Fibroblast of lung (primary cell): ENCODE measurements around the gene DEF6. TPM values are rescaled to one million over a fixed set of nuclear protein-coding genes. Genes with fewer than 3 reads are reported as not detected.

Experiments used
- DNase-seq, 2 donors: peaks; one replicate each; pipeline versions ENCODE4 v3.0.0 to v3.0.0-alpha.2; 2010; ENCODE audit warnings: low read depth in 2 of 2
- H2AFZ ChIP-seq: 2 replicates; pipeline ENCODE4 v1.5.1; 2012; ENCODE audit warnings: low read length, control low read depth, inconsistent platforms
- H3K27ac ChIP-seq: 2 replicates; pipeline ENCODE4 v1.5.1; 2011; ENCODE audit warnings: low read length, control low read depth; ENCODE audit not compliant: insufficient read depth
- H3K27me3 ChIP-seq: 2 replicates; pipeline ENCODE4 v1.5.1; 2011; ENCODE audit warnings: mild to moderate bottlenecking, low read length; ENCODE audit not compliant: control insufficient read depth, insufficient read depth
- H3K36me3 ChIP-seq: 2 replicates; pipeline ENCODE4 v1.5.1; 2011; ENCODE audit warnings: low read length; ENCODE audit not compliant: control insufficient read depth, insufficient read depth
- H3K4me1 ChIP-seq: 2 replicates; pipeline ENCODE4 v1.5.1; 2011; ENCODE audit warnings: low read length; ENCODE audit not compliant: control insufficient read depth, insufficient read depth; ENCODE audit errors: extremely low read depth
- H3K4me2 ChIP-seq: 2 replicates; pipeline ENCODE4 v1.5.1; 2011; ENCODE audit warnings: low read length, control low read depth; ENCODE audit not compliant: insufficient read depth; ENCODE audit errors: extremely low read depth
- H3K4me3 ChIP-seq, 4 experiments: fragments of 200-600 bp in 1 of 4; sonication (generic) in 1 of 4; replicated peaks in 1 of 4; 2 replicates each; pipeline ENCODE4 v1.5.1; 2011 to 2016; ENCODE audit warnings: low read length in 4 of 4, low read depth in 3 of 4, mild to moderate bottlenecking in 3 of 4, control low read depth in 2 of 4, inconsistent platforms in 1 of 4, mixed read lengths in 1 of 4; ENCODE audit not compliant: insufficient read depth in 1 of 4; ENCODE audit errors: control extremely low read depth in 1 of 4
- H3K79me2 ChIP-seq: 2 replicates; pipeline ENCODE4 v1.5.1; 2012; ENCODE audit warnings: mild to moderate bottlenecking, low read length, inconsistent platforms; ENCODE audit not compliant: control insufficient read depth, insufficient read depth
- H3K9ac ChIP-seq: 2 replicates; pipeline ENCODE4 v1.5.1; 2011; ENCODE audit warnings: mild to moderate bottlenecking, low read length, control low read depth; ENCODE audit not compliant: insufficient read depth
- H3K9me3 ChIP-seq: 2 replicates; pipeline ENCODE4 v1.5.1; 2012; ENCODE audit warnings: low read depth, low read length; ENCODE audit not compliant: control insufficient read depth, insufficient read depth
- H4K20me1 ChIP-seq: 2 replicates; pipeline ENCODE4 v1.5.1; 2011; ENCODE audit warnings: low read length; ENCODE audit not compliant: control insufficient read depth, insufficient read depth; ENCODE audit errors: extremely low read depth
- EZH2 ChIP-seq: IDR thresholded peaks from 2 replicates; pipeline ENCODE4 v1.5.1; 2012; ENCODE audit warnings: low read length, control low read depth, mild to moderate bottlenecking; ENCODE audit errors: missing control alignments
- polyA minus RNA-seq: library from RNA; depleted of rRNA, polyadenylated mRNA; stranded (reverse); fragments of >200 nt; gene quantifications from 2 replicates; pipeline ENCODE4 v1.2.3, GENCODE V29; 2011; ENCODE audit warnings: low replicate concordance
- polyA plus RNA-seq, 2 donors: library from polyadenylated mRNA; depleted of rRNA in 1 of 2; stranded (reverse) in 1 of 2; unstranded in 1 of 2; fragments of >200 nt; gene quantifications; 2 replicates each; pipeline ENCODE4 v1.2.1, GENCODE V29; 2011 to 2012; ENCODE audit warnings: missing spikeins in 1 of 2
- total RNA-seq: library from RNA; depleted of rRNA; stranded (reverse); fragments of >200 nt; gene quantifications from 2 replicates; pipeline ENCODE4 v1.2.1, GENCODE V29; 2014
- TF ChIP-seq, protein P1 (sequence below), 2 donors: IDR thresholded peaks in 1 of 2; conservative IDR thresholded peaks in 1 of 2; 1 replicate in 1 of 2; 2 replicates in 1 of 2; pipeline ENCODE4 v1.5.1; 2011 to 2012; ENCODE audit warnings: low read length in 2 of 2, control low read depth in 1 of 2, inconsistent platforms in 1 of 2, low read depth in 1 of 2, mild to moderate bottlenecking in 1 of 2

The DEF6 gene, protein sequence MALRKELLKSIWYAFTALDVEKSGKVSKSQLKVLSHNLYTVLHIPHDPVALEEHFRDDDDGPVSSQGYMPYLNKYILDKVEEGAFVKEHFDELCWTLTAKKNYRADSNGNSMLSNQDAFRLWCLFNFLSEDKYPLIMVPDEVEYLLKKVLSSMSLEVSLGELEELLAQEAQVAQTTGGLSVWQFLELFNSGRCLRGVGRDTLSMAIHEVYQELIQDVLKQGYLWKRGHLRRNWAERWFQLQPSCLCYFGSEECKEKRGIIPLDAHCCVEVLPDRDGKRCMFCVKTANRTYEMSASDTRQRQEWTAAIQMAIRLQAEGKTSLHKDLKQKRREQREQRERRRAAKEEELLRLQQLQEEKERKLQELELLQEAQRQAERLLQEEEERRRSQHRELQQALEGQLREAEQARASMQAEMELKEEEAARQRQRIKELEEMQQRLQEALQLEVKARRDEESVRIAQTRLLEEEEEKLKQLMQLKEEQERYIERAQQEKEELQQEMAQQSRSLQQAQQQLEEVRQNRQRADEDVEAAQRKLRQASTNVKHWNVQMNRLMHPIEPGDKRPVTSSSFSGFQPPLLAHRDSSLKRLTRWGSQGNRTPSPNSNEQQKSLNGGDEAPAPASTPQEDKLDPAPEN
- total RNA-seq, result 0.33 and 0.51 TPM in 2 replicates
- 0.12 and 0.17 TPM in 2 replicates for polyA plus RNA-seq
- polyA plus RNA-seq (2012), result 0.17 and 0.41 TPM in 2 replicates
- polyA minus RNA-seq, result not detected in 2 replicates

DNA sequence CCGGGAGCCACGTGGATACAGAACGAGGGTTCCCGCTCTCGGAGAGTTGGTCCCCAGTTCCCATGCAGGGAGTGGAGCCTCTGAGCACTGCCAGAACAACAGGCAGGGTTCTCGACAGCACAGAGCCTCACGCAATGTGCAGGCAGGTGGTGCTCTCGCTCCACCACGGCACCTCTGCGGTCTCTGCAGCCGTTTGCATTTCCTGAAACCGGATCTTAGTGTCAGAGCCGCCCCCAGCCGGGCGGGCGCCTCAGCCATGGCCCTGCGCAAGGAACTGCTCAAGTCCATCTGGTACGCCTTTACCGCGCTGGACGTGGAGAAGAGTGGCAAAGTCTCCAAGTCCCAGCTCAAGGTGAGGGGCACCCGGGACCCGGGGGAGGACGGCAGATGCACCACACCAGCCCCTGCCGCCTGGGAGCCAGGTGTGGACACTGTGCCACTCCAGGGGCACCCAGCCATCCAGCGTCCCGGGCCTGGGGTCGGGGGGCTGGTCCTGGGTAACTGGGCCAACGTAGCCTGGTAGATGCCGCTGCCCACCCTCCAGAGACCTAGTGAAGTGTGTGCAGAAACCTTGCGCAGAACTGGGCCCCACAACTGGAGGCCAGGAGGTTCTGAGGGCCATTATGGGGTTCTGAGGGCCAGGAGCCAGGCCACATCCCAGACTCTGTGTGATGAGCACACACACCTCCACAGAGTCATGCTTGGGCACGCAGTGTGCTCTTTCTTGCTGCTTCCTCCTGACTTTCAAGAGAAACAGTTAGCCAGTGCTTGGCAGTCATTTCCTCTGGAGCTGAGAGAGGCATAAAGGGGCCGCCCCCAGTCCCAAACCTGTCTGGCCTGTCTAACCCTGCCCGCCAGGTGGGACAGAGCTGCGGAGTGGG is at the start of gene DEF6:
DEF6 (plus strand) TSS at position 218 of the 881 bp plus-strand sequence; CDS start at position 257, 39 bp downstream.
- H4K20me1 ChIP-seq, result no peaks in the 10 kb centered on the region
- no peak within 1 kb of the TSS for H3K27ac ChIP-seq
- H3K79me2 ChIP-seq, result no peaks in the 10 kb centered on the region
- H2AFZ ChIP-seq, result no peak within 1 kb of the TSS
- TF ChIP-seq, protein P1, sequence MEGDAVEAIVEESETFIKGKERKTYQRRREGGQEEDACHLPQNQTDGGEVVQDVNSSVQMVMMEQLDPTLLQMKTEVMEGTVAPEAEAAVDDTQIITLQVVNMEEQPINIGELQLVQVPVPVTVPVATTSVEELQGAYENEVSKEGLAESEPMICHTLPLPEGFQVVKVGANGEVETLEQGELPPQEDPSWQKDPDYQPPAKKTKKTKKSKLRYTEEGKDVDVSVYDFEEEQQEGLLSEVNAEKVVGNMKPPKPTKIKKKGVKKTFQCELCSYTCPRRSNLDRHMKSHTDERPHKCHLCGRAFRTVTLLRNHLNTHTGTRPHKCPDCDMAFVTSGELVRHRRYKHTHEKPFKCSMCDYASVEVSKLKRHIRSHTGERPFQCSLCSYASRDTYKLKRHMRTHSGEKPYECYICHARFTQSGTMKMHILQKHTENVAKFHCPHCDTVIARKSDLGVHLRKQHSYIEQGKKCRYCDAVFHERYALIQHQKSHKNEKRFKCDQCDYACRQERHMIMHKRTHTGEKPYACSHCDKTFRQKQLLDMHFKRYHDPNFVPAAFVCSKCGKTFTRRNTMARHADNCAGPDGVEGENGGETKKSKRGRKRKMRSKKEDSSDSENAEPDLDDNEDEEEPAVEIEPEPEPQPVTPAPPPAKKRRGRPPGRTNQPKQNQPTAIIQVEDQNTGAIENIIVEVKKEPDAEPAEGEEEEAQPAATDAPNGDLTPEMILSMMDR (conservative IDR thresholded peaks at IDR 0.05 in 1 of 2, IDR thresholded peaks at IDR 0.05 in 1 of 2; ENCODE audit: low read depth in 1 of 2, low read length in 2 of 2), result peak; percentile 26 to 66
- TF ChIP-seq EZH2, result no peak
- no peaks in the 10 kb centered on the region for H3K9me3 ChIP-seq
- peaks cover 2% of the 10 kb centered on the region for H3K4me1 ChIP-seq
- H3K4me2 ChIP-seq, result peak within 1 kb of the TSS; percentile 7
- H3K27me3 ChIP-seq, result no peaks in the 10 kb centered on the region
- no peak within 1 kb of the TSS for H3K9ac ChIP-seq
- H3K4me3 ChIP-seq, result peak within 1 kb of the TSS in 1 of 4 experiments; percentile 19
- DNase-seq, result peak; percentile 74 to 80
- peaks cover 6% of the 10 kb centered on the region for H3K36me3 ChIP-seq

DNA sequence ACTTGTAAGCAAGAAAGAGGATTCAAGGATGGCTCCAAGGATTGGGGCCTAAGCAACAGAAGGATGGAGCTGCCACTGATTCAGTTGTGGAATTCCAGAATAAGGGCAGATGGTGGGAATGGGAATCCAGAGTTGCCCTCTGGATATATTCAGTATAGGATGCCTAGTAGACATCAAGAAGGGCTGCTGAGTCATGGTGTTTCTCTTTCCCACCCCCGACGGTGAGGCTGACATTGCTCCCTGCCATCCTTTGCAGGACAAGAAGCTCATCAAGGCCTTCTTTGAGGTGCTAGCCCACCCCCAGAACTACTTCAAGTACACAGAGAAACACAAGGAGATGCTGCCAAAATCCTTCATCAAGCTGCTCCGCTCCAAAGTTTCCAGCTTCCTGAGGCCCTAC is 49.3 kb upstream of the DEF6 start:
- TF ChIP-seq, protein P1 (conservative IDR thresholded peaks at IDR 0.05 in 1 of 2, IDR thresholded peaks at IDR 0.05 in 1 of 2; ENCODE audit: low read depth in 1 of 2, low read length in 2 of 2), result no peak
- TF ChIP-seq EZH2, result no peak
- Histone ChIP-seq H3K79me2 (no peaks in the 10 kb centered on the region), H3K9me3 (no peaks in the 10 kb centered on the region), H3K27me3 (no peaks in the 10 kb centered on the region), H3K9ac (no peak overlapping the region), H4K20me1 (no peaks in the 10 kb centered on the region), H3K4me2 (no peak overlapping the region), H3K4me3 (no peak overlapping the region), H2AFZ (no peak overlapping the region), H3K27ac (no peak overlapping the region), H3K4me1 (no peaks in the 10 kb centered on the region), H3K36me3 (peaks cover 1% of the 10 kb centered on the region)
- no peak for DNase-seq

DNA sequence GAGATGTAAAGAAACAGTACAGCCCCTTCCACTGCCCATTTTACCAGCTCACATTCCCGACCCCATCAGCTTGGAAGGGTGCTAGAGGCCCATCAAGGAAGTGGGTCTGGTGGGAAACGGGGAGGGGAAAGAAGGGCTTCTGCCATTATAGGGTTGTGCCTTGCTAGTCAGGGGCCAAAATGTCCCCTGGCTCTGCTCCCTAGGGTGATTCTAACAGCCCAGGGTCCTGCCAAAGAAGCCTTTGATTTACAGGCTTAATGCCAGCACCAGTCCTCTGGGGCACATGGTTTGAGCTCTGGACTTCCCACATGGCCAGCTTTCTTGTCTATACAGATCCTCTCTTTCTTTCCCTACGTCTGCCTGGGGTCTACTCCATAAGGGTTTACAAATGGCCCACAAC is 48.7 kb upstream of the DEF6 start:
- no peak overlapping the region for H3K4me3 ChIP-seq
- no peaks in the 10 kb centered on the region for H3K9me3 ChIP-seq
- no peaks in the 10 kb centered on the region for H3K27me3 ChIP-seq
- no peak for DNase-seq
- H2AFZ ChIP-seq, result no peak overlapping the region
- peaks cover 2% of the 10 kb centered on the region for H3K79me2 ChIP-seq
- no peak overlapping the region for H3K27ac ChIP-seq
- peaks cover 1% of the 10 kb centered on the region for H3K36me3 ChIP-seq
- no peaks in the 10 kb centered on the region for H3K4me1 ChIP-seq
- no peak overlapping the region for H3K9ac ChIP-seq
- H4K20me1 ChIP-seq, result no peaks in the 10 kb centered on the region
- no peak overlapping the region for H3K4me2 ChIP-seq
- no peak for TF ChIP-seq EZH2
- TF ChIP-seq, protein P1 (conservative IDR thresholded peaks at IDR 0.05 in 1 of 2, IDR thresholded peaks at IDR 0.05 in 1 of 2; ENCODE audit: low read depth in 1 of 2, low read length in 2 of 2), result no peak
